Stimulated activated CD4-positive, alpha-beta T cell treated with anti-CD3 and anti-CD28 coated beads, Interleukin-12 subunit alpha, Interleukin-12 subunit beta, amount 100 ng/mL, for 4 hours (primary cell): ENCODE results near the gene SLC2A6.
"Not testable (repeated sequence)": the region's sequence is repeated elsewhere in the genome, so short reads cannot be mapped to it uniquely, and the experiment has no call there.

Experiments
- DNase-seq: peaks from one replicate; pipeline ENCODE4 v3.0.0-alpha.2; 2020

Gene SLC2A6

DNA sequence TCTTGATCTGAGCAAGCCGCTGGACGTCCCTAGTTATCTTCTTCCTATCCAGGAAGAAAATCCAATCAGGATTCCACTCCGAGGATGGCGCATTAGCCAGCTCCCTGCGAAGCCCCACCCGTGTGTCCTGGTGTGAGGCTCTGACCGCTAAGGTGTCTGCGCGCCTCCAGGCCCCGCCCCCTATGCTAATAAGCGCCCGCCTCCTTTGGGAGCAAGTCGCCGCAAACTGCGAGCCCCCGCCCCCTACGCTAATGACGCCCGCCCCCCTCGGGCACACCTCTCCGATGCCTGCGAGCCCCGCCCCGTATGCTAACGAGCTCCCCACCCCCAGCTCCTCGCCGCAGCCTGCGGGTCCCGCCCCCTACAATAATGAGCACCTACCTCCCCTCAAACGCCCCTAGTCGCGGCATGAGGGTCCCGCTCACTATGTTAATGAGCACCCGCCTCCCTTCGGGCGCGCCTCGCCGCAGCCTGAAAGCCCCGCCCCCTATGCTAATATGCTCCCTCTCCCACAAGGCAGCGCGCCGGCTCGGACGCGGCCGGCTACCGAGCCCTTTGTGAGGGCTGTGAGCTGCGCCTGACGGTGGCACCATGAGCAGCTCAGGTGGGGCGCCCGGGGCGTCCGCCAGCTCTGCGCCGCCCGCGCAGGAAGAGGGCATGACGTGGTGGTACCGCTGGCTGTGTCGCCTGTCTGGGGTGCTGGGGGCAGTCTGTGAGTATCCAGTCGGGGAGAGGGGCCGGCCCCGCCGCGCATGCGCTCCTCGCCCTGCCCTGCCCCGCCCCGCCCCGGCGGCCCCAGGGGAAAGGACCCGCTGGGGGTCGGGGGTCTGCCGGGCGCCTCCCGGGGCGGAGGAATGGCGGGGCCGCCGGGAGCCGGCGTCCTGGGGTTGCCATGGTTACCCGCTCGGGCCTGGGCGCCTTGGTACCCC lies 19.2 kb downstream of the SLC2A6 start, which contains the start of gene CACFD1:
TSS of gene CACFD1 (plus strand) at position 503 of the 929 bp plus-strand sequence. CDS start at position 592, 89 bp downstream.
- peak; percentile 91 for DNase-seq

DNA sequence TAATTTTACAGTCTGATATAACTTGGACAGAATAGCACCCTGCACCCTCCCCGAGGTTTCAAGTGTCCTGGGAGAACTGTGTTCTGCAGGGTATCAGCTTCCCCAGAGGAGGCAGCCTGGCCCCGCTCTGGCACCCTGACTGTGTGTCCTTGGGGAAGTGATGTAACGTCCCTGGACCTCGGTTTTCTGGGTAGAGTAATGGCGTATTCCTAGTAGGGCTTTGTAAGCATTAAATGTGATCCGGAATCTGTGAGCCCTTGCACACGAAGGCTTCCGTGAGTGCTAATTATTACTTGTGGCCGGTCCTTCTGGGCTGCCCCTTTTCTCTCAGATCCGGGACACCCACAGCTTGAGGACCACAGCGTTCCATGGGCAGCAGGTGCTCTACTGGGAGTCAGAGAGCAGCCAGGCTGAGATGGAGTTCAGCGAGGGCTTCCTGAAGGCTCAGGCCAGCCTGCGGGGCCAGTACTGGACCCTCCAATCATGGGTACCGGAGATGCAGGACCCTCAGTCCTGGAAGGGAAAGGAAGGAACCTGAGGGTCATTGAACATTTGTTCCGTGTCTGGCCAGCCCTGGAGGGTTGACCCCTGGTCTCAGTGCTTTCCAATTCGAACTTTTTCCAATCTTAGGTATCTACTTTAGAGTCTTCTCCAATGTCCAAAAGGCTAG lies 20.1 kb downstream of the SLC2A6 start:
- DNase-seq = no peak

DNA sequence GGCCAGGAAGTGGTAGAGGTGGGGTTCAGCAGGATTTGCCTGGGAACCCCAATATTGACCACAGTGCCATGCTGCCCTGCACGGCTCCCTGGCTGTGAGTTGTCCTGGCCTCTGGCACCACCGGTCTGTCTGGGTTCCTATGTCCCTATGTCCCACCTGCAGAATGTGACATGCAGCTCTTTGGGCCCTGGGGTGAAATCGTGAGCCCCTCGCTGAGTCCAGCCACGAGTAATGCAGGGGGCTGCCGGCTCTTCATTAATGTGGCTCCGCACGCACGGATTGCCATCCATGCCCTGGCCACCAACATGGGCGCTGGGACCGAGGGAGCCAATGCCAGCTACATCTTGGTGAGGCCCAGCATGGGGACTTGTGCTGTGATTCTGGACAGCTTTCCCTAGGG lies 21.2 kb downstream of the SLC2A6 start:
- no peak for DNase-seq

DNA sequence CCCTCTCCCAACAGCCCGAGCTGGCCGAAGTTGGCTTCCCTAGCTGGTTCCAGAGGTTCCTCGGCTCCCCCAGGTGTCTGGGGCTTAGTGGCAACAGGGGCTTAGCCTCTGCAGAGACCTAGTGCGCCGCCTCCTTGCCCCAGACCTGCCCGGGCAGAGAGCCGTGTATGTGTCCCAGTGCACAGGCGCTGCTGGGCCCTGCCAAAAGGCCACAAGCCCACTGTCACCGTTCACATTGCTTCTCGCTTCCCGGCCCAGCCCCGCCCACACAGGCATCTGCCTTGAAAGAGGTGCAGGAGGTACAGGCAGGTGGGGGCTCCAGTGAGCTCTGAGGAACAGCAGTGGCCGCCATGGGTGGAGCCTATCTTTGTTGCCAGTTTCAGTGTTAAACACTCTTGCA lies 21.7 kb downstream of the SLC2A6 start:
- no peak for DNase-seq

DNA sequence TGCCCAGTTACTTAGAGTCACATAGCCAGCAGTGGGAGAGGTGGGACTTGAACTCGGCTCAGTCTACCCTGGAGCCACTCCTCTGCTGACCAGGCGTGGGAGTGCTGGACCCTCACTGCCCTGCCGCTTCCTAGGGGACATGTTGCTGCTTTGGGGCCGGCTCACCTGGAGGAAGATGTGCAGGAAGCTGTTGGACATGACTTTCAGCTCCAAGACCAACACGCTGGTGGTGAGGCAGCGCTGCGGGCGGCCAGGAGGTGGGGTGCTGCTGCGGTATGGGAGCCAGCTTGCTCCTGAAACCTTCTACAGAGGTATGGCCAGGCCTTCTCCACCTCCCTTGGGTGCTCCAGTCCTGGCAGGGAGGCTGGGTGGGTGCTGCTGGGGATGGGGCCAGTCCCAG lies 22.5 kb downstream of the SLC2A6 start:
- DNase-seq = no peak

DNA sequence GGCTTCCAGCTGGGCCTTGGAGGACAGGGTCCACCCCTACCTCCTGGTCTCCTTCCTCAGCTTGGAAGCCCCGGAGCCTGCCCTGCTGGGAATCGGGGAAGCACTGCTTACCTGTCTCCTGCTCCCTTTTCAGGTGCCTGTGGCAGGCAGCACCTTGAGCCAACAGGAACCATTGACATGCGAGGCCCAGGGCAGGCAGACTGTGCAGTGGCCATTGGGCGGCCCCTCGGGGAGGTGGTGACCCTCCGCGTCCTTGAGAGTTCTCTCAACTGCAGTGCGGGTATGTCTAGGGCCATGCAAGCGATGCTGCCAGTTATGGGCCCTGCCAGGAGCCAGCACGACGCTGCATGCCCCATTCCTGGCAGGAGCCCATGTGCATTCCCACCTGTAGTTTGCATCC lies 23.0 kb downstream of the SLC2A6 start:
- DNase-seq = no peak

DNA sequence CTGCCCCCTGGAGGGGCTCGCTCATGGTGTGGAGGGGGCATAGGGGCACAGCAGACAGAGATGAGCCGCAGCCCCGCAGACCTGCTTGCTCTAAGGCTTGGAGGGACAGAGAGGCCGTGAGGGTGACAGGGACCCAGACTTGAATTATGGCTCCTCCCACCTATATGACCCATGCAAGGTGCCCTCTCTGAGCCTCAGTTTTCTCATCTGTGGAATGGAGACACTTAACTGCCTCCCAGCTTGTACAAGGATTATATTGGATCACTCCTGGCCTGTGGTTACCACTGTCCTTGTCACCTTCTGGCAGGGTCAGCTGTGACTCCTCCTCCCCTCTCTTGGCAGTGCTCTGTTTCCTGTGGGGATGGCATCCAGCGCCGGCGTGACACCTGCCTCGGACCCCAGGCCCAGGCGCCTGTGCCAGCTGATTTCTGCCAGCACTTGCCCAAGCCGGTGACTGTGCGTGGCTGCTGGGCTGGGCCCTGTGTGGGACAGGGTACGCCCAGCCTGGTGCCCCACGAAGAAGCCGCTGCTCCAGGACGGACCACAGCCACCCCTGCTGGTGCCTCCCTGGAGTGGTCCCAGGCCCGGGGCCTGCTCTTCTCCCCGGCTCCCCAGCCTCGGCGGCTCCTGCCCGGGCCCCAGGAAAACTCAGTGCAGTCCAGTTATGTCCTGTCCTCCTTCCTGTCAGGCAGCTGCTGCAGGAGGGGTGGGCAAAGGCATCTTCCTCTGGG lies 23.8 kb downstream of the SLC2A6 start:
- no peak for DNase-seq

DNA sequence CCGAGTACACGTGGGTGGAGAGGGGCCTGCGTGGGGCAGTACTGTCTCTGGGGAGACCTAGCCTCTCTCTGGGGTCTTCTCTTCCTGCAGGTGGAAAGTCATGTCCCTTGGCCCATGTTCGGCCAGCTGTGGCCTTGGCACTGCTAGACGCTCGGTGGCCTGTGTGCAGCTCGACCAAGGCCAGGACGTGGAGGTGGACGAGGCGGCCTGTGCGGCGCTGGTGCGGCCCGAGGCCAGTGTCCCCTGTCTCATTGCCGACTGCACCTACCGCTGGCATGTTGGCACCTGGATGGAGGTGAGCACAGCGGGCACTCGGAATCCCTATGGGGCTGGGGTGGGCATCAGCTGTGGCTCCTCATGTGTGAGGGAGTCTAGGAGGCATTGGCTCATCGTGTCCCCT lies 24.6 kb downstream of the SLC2A6 start:
- DNase-seq = no peak

DNA sequence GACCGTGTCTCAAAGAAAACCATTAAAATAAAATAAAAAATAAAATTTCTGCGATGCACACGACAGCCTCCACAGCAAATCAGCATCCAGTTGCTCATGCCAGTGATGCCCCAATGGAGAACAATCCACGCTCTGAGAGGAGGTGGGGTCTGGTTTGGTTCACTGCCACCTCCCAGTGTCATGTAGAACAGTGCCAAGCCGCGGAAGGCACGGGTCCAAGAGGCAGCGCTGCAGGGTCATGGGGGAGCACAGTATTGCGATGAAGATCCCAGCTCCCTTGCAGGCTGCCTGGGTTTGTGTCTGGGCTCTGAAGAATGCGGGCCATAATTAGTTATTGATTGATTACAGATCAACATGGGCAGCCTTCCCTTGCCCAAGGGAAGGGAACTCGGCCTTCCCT lies 25.2 kb downstream of the SLC2A6 start:
- DNase-seq = no peak

DNA sequence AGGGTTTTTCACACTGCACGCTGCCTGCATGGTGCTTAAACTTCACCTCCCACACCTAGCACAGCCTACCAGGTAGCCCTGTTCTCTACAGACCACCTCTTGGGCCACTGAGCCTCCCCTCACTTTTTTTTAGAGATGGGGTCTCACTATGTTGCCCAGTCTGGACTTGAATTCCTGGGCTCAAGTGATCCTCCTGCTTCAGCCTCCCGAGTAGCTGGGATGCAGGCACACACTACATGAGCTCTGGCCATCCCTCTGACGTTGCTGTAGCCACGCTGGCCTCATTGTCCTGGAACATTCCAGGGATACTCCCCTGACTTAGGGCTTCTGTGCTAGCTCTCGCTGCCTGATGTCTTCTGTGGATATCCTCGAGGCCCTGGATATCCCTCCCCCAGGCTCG lies 26.3 kb downstream of the SLC2A6 start:
- no peak for DNase-seq

DNA sequence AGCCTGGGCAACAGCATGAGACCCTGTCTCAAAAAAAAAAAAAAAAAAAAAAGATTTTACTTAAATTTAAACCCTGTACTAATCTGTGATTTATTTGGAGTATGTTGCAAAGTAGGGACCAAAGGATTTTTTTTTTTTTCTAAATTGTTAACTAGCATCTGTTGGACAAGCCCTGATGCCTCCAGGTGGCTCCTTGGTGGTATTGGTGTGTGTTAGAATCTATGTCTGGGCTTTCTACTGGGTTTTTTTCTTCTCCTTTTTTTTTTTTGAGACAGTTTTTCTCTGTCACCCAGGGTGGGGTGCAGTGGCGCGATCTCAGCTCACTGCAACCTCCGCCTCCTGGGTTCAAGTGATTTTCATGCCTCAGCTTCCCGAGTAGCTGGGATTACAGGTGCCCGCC lies 27.0 kb downstream of the SLC2A6 start:
- DNase-seq = not testable (repeated sequence)

DNA sequence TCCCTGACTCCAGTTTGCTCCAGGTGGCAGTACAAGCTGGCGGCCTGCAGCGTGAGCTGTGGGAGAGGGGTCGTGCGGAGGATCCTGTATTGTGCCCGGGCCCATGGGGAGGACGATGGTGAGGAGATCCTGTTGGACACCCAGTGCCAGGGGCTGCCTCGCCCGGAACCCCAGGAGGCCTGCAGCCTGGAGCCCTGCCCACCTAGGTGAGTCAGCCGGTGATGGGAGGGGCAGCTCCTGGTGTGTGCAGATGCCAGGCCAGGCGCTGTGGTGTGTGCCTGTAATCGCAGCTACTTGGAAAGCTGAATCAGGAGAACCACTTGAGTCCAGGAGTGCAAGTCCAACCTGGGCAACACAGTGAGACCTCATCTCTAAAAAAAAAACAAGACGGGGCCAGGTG lies 29.1 kb downstream of the SLC2A6 start:
- DNase-seq = no peak

DNA sequence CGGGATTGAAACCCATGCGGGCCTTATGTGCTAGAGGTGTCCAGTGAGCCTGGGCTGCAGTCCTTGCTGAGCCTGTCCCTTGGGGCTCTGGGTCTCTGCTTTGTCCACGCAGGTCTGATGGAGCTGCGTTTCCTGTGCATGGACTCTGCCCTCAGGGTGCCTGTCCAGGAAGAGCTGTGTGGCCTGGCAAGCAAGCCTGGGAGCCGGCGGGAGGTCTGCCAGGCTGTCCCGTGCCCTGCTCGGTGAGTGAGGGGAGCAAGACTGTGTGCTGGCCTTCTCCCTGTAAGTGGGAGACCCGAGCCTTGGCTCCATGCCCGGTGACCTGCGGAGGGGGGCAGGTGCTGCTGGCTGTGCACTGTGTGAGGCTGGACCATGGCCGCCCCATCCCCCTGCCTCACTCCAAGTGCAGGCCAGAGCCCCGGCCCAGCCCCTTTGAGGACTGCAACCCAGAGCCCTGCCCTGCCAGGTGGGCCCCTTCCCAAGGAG lies 30.4 kb downstream of the SLC2A6 start:
- no peak for DNase-seq

DNA sequence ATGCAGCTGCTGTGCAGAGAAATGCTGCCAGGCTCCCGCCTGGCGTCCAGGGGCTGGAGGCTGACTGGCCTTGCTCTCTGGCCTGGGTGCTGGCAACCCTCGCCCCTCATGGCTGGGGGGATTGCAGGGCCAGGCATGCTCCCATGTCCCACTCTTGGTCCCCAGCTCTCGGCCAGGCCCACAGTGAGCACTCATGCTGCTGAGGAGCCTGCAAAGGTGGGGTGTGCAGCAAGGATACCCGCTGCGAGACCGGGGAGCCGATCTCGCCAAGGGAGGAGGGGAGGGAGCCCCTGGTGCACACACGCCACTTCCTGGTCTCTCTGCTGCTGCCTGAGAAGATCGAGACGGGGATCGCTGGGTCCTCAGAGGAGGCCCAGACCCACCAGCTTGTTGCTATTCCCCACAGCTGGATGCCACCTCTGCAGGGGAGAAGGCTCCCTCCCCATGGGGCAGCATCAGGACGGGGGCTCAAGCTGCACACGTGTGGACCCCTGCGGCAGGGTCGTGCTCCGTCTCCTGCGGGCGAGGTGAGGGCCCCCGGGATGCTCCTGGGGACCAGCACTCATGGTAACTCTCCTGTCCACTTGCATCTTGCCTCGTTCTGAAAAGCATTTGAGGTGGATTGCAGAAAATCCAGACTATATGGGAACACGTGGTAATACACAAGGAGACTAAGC lies 33.5 kb downstream of the SLC2A6 start:
- DNase-seq = no peak

DNA sequence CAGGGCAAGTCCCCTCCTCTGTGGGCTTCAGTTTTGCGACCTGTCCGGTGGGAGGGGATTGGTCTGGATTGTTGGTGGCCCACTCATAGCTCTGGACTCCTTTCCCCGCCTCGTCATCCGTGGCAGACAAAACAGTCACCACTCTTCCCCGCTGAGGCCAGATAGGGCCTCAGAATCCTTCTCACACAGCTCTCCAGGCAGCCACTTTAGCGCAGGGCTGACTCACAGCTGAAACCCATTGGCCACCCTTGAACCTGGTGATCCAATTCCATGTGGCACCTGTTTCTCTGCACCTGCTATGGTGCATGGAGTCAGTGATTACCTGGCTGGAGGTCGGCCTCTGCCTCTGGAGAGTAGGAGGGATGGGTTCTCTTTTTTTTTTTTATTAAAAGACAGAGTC lies 34.9 kb downstream of the SLC2A6 start:
- no peak for DNase-seq

DNA sequence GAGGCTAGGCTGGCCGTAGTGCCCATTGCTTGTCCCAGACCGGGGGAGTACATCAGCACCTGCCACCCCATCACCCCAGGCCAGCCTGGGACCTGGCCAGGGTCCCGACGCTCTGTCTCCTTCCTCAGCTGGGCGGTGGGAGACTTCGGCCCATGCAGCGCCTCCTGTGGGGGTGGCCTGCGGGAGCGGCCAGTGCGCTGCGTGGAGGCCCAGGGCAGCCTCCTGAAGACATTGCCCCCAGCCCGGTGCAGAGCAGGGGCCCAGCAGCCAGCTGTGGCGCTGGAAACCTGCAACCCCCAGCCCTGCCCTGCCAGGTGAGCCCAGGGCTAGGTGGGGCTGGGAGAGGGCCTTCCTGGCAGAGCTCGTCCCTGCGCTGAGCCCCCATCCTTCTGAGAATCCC lies 35.7 kb downstream of the SLC2A6 start:
- no peak for DNase-seq

DNA sequence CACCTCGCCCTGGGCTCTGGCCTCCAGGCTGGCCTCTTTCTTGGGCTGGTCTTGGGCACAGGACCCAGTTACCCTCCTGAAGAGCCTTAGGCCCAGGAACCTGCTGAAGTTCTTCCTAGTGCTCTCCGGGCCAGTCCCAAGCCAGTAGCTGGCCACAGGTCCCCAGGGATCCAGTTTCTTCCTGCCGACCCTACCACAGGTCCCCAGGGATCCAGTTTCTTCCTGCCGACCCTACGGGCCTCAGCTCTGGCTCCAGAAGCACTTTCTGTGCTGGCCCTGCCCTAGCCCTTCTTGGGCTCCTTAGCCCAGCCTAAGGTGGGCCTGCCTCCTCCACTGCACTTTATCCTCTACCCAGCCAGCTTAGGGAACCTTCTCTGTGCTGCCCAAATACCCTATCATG lies 37.3 kb downstream of the SLC2A6 start:
- DNase-seq = no peak

DNA sequence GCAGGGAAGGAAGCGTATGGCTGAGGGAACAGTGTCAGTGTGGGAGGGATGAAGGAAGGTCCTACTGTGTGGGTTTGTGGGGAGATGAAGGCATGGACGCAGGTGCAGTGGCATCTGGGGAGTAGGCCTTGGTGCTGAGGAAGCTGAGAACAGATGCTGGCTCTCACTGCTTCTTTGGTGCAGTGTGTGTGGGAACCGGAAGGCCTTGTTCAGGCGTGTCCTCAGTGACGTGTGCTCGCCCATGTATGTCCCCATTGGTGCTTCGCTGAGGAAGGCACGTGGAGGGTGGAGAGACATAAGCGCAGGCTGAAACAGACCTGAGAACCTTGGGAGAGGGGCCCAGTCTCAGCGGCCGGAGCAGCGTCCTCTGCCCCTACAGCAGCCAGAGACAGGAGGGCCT lies 38.0 kb downstream of the SLC2A6 start:
- no peak for DNase-seq

DNA sequence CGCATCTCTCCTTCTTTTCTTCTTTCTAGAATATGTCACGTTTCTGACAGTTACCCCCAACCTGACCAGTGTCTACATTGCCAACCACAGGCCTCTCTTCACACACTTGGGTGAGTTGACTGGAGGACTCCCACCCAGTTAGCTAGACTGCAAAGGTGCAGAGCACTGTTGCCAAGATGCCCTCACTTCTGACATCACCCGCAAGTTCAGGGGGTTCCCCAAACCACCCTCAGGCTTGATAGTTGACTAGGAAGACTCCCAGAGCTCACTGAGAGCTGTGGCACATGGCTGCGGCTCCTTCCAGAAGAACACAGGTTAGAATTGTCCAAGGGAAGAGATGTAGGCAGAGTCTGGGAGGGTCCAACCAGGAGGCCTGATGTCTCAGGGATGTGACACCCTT lies 39.6 kb downstream of the SLC2A6 start:
- no peak for DNase-seq

DNA sequence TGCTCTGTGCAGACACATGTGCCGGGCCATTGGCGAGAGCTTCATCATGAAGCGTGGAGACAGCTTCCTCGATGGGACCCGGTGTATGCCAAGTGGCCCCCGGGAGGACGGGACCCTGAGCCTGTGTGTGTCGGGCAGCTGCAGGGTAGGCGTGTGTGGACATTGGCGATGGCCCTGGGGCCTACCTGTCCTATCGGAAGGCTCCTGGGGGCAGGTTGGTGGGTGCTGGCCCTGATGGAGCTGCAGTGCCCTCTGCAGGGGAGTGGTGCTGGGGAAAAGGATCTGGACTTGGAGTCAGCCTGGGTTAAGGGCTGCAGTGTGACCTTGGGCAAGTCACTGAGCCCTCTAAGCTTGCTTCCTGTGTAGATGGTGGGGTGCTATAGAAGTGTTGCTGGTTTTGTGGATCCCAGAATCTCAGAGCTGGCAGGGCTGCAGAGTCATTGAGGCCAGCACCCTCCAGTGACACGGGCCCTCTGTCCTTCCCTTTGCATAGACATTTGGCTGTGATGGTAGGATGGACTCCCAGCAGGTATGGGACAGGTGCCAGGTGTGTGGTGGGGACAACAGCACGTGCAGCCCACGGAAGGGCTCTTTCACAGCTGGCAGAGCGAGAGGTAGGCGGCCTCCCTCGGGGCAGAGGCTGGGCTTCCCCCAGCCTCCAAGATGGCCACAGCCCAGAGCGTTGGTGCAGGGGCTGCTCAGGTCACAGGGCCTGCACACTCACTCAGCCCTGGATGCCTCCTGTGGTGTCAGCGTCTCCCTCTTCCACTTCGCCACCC lies 41.0 kb downstream of the SLC2A6 start:
- no peak for DNase-seq

DNA sequence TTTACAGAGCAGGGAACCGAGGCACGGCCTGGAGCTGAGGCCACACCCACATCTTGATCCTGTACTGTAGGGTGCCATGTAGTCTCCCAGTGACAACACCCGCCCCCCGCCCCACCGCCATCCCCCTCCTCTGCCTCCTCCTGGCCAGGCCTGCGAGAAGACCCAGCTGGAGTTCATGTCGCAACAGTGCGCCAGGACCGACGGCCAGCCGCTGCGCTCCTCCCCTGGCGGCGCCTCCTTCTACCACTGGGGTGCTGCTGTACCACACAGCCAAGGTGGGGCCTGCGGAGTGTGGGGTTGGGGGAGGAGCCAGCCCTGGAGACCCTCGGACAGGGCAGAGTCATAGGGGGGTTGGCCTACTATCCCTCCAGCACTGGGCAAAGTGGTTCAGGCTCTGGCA lies 42.2 kb downstream of the SLC2A6 start:
- DNase-seq = no peak

DNA sequence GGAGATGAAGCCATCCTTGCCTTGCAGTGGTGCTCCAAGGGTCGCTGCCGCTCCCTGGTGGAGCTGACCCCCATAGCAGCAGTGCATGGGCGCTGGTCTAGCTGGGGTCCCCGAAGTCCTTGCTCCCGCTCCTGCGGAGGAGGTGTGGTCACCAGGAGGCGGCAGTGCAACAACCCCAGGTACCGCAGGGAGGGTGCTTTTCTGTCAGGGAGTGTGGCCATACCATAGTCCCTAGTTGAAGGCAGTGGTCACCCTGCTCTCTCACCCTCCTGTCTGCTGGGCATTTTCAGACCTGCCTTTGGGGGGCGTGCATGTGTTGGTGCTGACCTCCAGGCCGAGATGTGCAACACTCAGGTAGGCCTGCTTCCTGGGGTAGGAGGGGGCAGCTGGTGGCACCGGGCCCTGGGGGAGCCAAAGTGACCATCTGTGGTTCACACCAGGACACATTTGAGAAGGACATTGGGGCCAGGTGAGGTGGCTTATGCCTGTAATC lies 45.5 kb downstream of the SLC2A6 start:
- DNase-seq = no peak
